Right renal cortex interstitium (tissue), 3 donors: ENCODE data around the gene NHS. TPM values are rescaled to one million over a fixed set of nuclear protein-coding genes. Genes with fewer than 3 reads are reported as not detected.

Source experiments
- DNase-seq, 3 donors: peaks; one replicate each; pipeline ENCODE4 v3.0.0-alpha.2; 2013; ENCODE audit warnings: low read depth in 3 of 3, low spot score in 2 of 3
- polyA plus RNA-seq, 3 donors: library from polyadenylated mRNA; unstranded; fragments of 120-200 nt; gene quantifications; one replicate each; pipeline ENCODE4 v1.2.1, GENCODE V29; 2013; ENCODE audit not compliant: insufficient read length in 3 of 3

NHS gene
- polyA plus RNA-seq, 3 donors: 14.0 to 20.2 (median 17.7) TPM

- no peak for DNase-seq
Observed at GRCh38 chrX:17748684-17749083, 373.7 kb downstream of the NHS start.

GRCh38 chrX:17750436-17750835, 375.4 kb downstream of the NHS start:
- DNase-seq: no peak

GRCh38 chrX:17758382-17758781, 383.4 kb downstream of the NHS start:
- no peak for DNase-seq

GRCh38 chrX:17759990-17760389, 385.0 kb downstream of the NHS start:
- DNase-seq: no peak

- DNase-seq: no peak
Observed at GRCh38 chrX:17767734-17768133, 392.7 kb downstream of the NHS start.

GRCh38 chrX:17768997-17769396, 394.0 kb downstream of the NHS start:
- no peak for DNase-seq

- no peak for DNase-seq
Observed at GRCh38 chrX:17769701-17770269, 394.8 kb downstream of the NHS start.

- DNase-seq: no peak
Observed at GRCh38 chrX:17773221-17773876, 398.3 kb downstream of the NHS start.

- no peak for DNase-seq
Observed at GRCh38 chrX:17774053-17774452, 399.1 kb downstream of the NHS start.

GRCh38 chrX:17778997-17779396, 404.0 kb downstream of the NHS start:
- no peak for DNase-seq

GRCh38 chrX:17779434-17779833, 404.4 kb downstream of the NHS start:
- no peak for DNase-seq
